Rectal smooth muscle tissue (tissue), 1 donor: ENCODE measurements around the gene GMPPB.
"Not testable (repeated sequence)": the region's sequence is repeated elsewhere in the genome, so short reads cannot be mapped to it uniquely, and the experiment has no call there.

ENCODE experiments used
- H3K27ac ChIP-seq: one replicate; pipeline ENCODE4 v1.7.0; 2013; ENCODE audit warnings: low read depth, low read length, inconsistent platforms
- H3K27me3 ChIP-seq: one replicate; pipeline ENCODE4 v1.7.0; 2013; ENCODE audit warnings: low read length; ENCODE audit not compliant: control insufficient read depth, insufficient read depth
- H3K36me3 ChIP-seq: one replicate; pipeline ENCODE4 v1.7.0; 2013; ENCODE audit warnings: low read length; ENCODE audit not compliant: control insufficient read depth, insufficient read depth
- H3K4me1 ChIP-seq: one replicate; pipeline ENCODE4 v1.7.0; 2013; ENCODE audit warnings: low read length; ENCODE audit not compliant: control insufficient read depth, insufficient read depth
- H3K4me3 ChIP-seq: one replicate; pipeline ENCODE4 v1.7.0; 2013; ENCODE audit warnings: low read length
- H3K9ac ChIP-seq: one replicate; pipeline ENCODE4 v1.7.0; 2013; ENCODE audit warnings: low read length

Gene GMPPB

GRCh38 chr3:49750056-49750455, 26.3 kb upstream of the GMPPB start:
- H3K4me3 ChIP-seq: no peak overlapping the region
- no peaks in the 10 kb centered on the region for H3K27me3 ChIP-seq
- no peak overlapping the region for H3K27ac ChIP-seq
- H3K4me1 ChIP-seq: peaks cover 5% of the 10 kb centered on the region
- H3K9ac ChIP-seq: no peak overlapping the region
- no peaks in the 10 kb centered on the region for H3K36me3 ChIP-seq

GRCh38 chr3:49748874-49749273, 25.1 kb upstream of the GMPPB start:
- H3K27me3 ChIP-seq, H3K36me3 ChIP-seq, H3K4me1 ChIP-seq, H3K27ac ChIP-seq, H3K9ac ChIP-seq, H3K4me3 ChIP-seq: not testable (repeated sequence)

- Histone ChIP-seq H3K36me3 (no peaks in the 10 kb centered on the region), H3K27ac (no peak overlapping the region), H3K4me3 (no peak overlapping the region), H3K9ac (no peak overlapping the region), H3K27me3 (no peaks in the 10 kb centered on the region), H3K4me1 (peaks cover 3% of the 10 kb centered on the region)
These were observed 24.2 kb upstream of the GMPPB start for GRCh38 chr3:49747792-49748480.

GRCh38 chr3:49745986-49746385, 22.2 kb upstream of the GMPPB start:
- H3K4me3 ChIP-seq: no peak overlapping the region
- no peak overlapping the region for H3K9ac ChIP-seq
- peaks cover 3% of the 10 kb centered on the region for H3K4me1 ChIP-seq
- H3K27ac ChIP-seq: no peak overlapping the region
- no peaks in the 10 kb centered on the region for H3K27me3 ChIP-seq
- H3K36me3 ChIP-seq: no peaks in the 10 kb centered on the region

- Histone ChIP-seq H3K27me3 (no peaks in the 10 kb centered on the region), H3K4me3 (no peak overlapping the region), H3K27ac (no peak overlapping the region), H3K4me1 (no peaks in the 10 kb centered on the region), H3K36me3 (peaks cover 7% of the 10 kb centered on the region), H3K9ac (no peak overlapping the region)
These were observed 16.7 kb upstream of the GMPPB start for GRCh38 chr3:49740427-49740826.

DNA sequence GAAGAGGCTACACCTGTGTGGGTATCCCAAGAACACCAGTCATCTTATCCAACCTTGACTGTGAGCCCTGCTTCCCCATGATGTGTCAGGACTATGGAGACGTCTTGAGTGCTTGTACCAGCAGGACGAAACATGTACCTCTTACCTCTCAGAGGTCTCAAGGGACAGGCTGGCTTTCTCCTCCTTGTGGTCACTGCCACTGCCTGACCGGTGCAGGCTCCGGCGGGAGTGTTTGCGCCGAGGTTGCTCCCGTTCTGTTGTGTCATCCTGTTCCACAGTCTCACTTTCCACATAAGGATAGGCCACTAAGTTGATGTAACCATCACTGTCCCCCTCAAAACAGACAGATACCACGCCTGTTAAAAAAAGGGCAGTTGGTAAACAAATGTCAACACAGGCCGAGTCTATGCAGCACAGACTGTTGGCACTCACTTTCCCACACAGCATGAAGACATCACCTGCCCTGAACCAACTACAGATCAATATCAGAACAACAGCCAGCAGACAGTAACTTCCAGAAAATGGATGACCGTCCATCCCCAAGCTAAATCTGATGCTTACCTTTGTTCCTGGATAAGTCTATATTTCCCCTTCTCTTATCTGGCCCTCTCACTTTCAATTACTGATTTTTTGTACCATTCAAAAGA, 14.4 kb upstream of the GMPPB start:
- peaks cover 9% of the 10 kb centered on the region for H3K36me3 ChIP-seq

GRCh38 chr3:49734752-49735151, 11.0 kb upstream of the GMPPB start:
- peaks cover 23% of the 10 kb centered on the region for H3K36me3 ChIP-seq
- no peak overlapping the region for H3K9ac ChIP-seq
- no peak overlapping the region for H3K27ac ChIP-seq
- no peaks in the 10 kb centered on the region for H3K4me1 ChIP-seq
- no peak overlapping the region for H3K4me3 ChIP-seq
- no peaks in the 10 kb centered on the region for H3K27me3 ChIP-seq

More for the DNA sequence above, 14.4 kb upstream of the GMPPB start:
- no peaks in the 10 kb centered on the region for H3K4me1 ChIP-seq
- H3K27ac ChIP-seq: no peak overlapping the region
- no peak overlapping the region for H3K4me3 ChIP-seq
- no peaks in the 10 kb centered on the region for H3K27me3 ChIP-seq
- H3K9ac ChIP-seq: no peak overlapping the region

- Histone ChIP-seq H3K27me3 (no peaks in the 10 kb centered on the region), H3K4me3 (no peak overlapping the region), H3K36me3 (peaks cover 23% of the 10 kb centered on the region), H3K4me1 (no peaks in the 10 kb centered on the region), H3K9ac (no peak overlapping the region), H3K27ac (no peak overlapping the region)
These were observed 9.8 kb upstream of the GMPPB start for GRCh38 chr3:49733551-49733950.

DNA sequence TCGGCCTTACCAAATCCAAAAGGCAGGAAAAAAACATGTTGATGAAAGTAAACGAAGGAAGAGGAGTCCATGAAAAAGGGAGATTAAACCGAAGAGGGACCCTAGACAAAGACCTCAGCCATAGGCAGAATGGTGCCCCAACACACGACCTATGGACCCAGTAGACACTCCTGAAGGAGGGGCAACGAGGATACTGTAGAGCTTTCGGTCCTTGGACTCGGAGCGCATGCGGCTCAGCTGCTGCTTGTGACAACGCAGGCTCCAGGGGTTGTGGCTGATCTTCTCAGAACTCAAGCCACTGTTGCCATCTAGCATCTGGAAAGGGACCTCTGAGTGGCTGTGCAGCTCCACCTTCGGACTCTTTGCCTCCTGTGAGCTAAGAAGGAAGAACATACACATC, 8.8 kb upstream of the GMPPB start:
- H3K4me3 ChIP-seq: no peak overlapping the region
- peaks cover 23% of the 10 kb centered on the region for H3K36me3 ChIP-seq
- no peaks in the 10 kb centered on the region for H3K4me1 ChIP-seq
- H3K27me3 ChIP-seq: no peaks in the 10 kb centered on the region
- H3K27ac ChIP-seq: no peak overlapping the region
- H3K9ac ChIP-seq: no peak overlapping the region

- Histone ChIP-seq H3K4me3 (no peak overlapping the region), H3K27ac (no peak overlapping the region), H3K9ac (no peak overlapping the region), H3K36me3 (peaks cover 34% of the 10 kb centered on the region), H3K27me3 (no peaks in the 10 kb centered on the region), H3K4me1 (no peaks in the 10 kb centered on the region)
These were observed 6.3 kb upstream of the GMPPB start for GRCh38 chr3:49729966-49730609.

DNA sequence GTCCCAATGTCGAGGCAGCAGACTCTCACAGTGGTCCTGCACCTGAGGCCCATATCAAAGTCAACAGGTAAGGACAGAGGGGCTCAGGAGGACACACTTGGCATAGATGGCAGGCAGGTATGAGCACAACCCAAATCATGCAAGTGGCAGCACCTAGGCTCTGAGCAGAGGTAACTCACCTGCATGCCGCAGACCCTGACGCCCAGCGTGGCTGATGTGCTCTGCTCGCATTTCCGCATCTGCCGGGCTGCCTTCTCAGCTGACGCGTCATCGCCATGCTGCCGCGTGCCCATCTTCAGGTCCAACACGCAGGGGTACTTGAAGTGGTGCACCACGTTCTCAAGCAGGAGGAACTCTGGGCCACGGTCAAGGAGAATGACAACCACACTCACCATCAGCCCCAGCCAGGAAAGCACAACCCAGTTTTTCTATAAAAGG, 4.2 kb upstream of the GMPPB start:
- H3K36me3 ChIP-seq: peaks cover 32% of the 10 kb centered on the region
- no peak overlapping the region for H3K4me3 ChIP-seq
- H3K4me1 ChIP-seq: peaks cover 7% of the 10 kb centered on the region
- no peak overlapping the region for H3K27ac ChIP-seq
- H3K9ac ChIP-seq: no peak overlapping the region
- no peaks in the 10 kb centered on the region for H3K27me3 ChIP-seq

DNA sequence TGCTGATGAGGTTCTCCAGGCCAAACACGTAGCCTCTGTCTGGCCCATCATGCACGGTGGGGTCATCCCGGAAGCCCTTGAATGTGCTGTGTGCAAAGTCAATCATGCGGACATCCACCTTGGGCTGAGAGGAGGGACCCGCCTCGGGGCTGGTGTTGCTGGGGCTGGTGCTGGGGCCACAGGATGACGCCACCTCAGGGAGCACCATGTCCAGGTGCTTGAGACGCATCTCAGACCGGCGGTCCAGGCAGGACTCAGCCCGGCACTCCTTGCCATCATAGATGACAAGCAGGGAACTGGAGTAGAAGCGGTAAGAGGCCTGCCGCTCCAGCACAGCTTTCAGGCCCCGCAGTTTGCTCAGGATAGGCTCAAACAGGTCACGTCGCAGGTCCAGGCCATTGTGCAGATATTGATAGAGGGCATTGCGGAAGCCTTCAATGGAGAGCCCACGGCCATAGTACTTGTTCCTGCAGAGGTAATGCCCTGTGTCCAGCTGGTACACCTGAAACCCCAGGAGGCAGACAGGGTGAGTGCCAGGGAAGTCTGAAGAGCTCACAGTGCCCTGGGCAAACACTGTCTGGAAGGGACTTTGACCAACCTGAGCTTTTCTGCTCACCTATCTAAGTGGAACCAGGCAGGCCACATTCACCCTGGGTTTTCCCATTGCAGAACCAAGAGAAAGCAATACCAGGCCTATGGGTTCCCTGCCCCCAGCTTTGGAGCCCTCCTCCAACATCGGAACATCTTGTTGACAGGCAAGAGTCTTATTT, 3.6 kb upstream of the GMPPB start:
- no peak overlapping the region for H3K9ac ChIP-seq
- H3K27ac ChIP-seq: no peak overlapping the region
- H3K36me3 ChIP-seq: peaks cover 28% of the 10 kb centered on the region
- no peak overlapping the region for H3K4me3 ChIP-seq
- peaks cover 13% of the 10 kb centered on the region for H3K4me1 ChIP-seq
- no peaks in the 10 kb centered on the region for H3K27me3 ChIP-seq
